GM12878 (cell line): ENCODE results near the gene MS4A7. TPM values are rescaled to one million over a fixed set of nuclear protein-coding genes. Genes with fewer than 3 reads are reported as not detected.

ENCODE experiments used
- ATAC-seq: fragments of 200-7000 bp; cut with Tn5 transposase; 3 replicates; pipeline ENCODE4 v1.9.1; 2020; ENCODE audit warnings: mild to moderate bottlenecking, moderate library complexity
- BruUV-seq: library from RNA; stranded (reverse); fragments of 400-500 nt; replicated peaks from 2 replicates; lab custom pipeline; 2021; lab: Mats Ljungman, UMichigan
- CTCF ChIA-PET: fragments of 300-600 bp; sonication (Branson Sonifier 250); formaldehyde crosslinking; extraction: SDS; loops from one replicate; lab custom pipeline; 2021; ENCODE audit warnings: inconsistent platforms; lab: Yijun Ruan, JAX
- POLR2A ChIA-PET: fragments of 350-600 bp; formaldehyde crosslinking; extraction: SDS; loops from one replicate; lab custom pipeline; 2021; ENCODE audit warnings: inconsistent platforms; lab: Charles Lee
- RAD21 ChIA-PET: fragments of 300-600 bp; sonication (Branson Sonifier 250); formaldehyde crosslinking; loops from one replicate; lab custom pipeline; 2023; ENCODE audit warnings: antibody characterized with exemption; ENCODE audit not compliant: unreplicated experiment; lab: Charles Lee
- SMC1A ChIA-PET: fragments of 300-600 bp; sonication (Branson Sonifier 250); formaldehyde crosslinking; loops from one replicate; lab custom pipeline; 2023; ENCODE audit not compliant: unreplicated experiment, uncharacterized antibody; lab: Charles Lee
- DNase-seq: peaks from one replicate; pipeline ENCODE4 v3.0.0-alpha.2; 2011; ENCODE audit warnings: low read depth, low spot score
- FAIRE-seq: peaks from 3 replicates; lab custom pipeline; 2011; peaks lifted over from hg19 to GRCh38; lab: Jason Lieb, UNC
- H2AFZ ChIP-seq: 2 replicates; pipeline ENCODE4 v1.6.0; 2011; ENCODE audit warnings: low read depth, low read length, control low read depth; ENCODE audit not compliant: control insufficient read depth
- H3K27ac ChIP-seq: 2 replicates; pipeline ENCODE4 v1.5.1; 2011; ENCODE audit warnings: control low read depth; ENCODE audit not compliant: control insufficient read depth, insufficient read depth
- H3K27me3 ChIP-seq, 2 experiments: replicated peaks in 1 of 2; 2 replicates each; pipeline versions ENCODE4 v1.6.0 to v1.6.1; 2011; ENCODE audit warnings: low read length in 1 of 2; ENCODE audit not compliant: control insufficient read depth in 2 of 2, insufficient read depth in 2 of 2
- H3K36me3 ChIP-seq, 2 experiments: 2 replicates each; pipeline ENCODE4 v1.5.1; 2011; ENCODE audit warnings: low read length in 1 of 2; ENCODE audit not compliant: control insufficient read depth in 2 of 2, insufficient read depth in 2 of 2
- H3K4me1 ChIP-seq: 2 replicates; pipeline ENCODE4 v1.6.1; 2011; ENCODE audit warnings: mild to moderate bottlenecking, low read length, moderate library complexity, mixed read lengths; ENCODE audit not compliant: control insufficient read depth, insufficient read depth
- H3K4me2 ChIP-seq: 2 replicates; pipeline ENCODE4 v1.6.0; 2011; ENCODE audit warnings: control low read depth; ENCODE audit not compliant: control insufficient read depth, insufficient read depth
- H3K4me3 ChIP-seq: fragments of 200-600 bp; sonication (generic); 2 replicates; pipeline ENCODE4 v1.5.1; 2016
- H3K79me2 ChIP-seq: 2 replicates; pipeline ENCODE4 v1.6.0; 2011; ENCODE audit warnings: low read length; ENCODE audit not compliant: control insufficient read depth, insufficient read depth
- H3K9ac ChIP-seq: 2 replicates; pipeline ENCODE4 v1.8.0; 2011; ENCODE audit warnings: low read length, control low read depth, mixed read lengths; ENCODE audit not compliant: control insufficient read depth, insufficient read depth
- H3K9me3 ChIP-seq: replicated peaks from 3 replicates; pipeline ENCODE4 v1.5.1; 2011; ENCODE audit warnings: mild to moderate bottlenecking, low read length; ENCODE audit not compliant: control insufficient read depth, insufficient read depth
- H4K20me1 ChIP-seq: 2 replicates; pipeline ENCODE4 v1.6.0; 2011; ENCODE audit not compliant: control insufficient read depth, insufficient read depth
- ATF7 ChIP-seq: fragments of 450-650 bp; IDR thresholded peaks from 2 replicates; pipeline ENCODE4 v1.6.1; 2016; ENCODE audit warnings: low read depth, mild to moderate bottlenecking
- ETV6 ChIP-seq, 2 experiments: fragments of 450-650 bp in 1 of 2; IDR thresholded peaks in 1 of 2; conservative IDR thresholded peaks in 1 of 2; 2 replicates each; pipeline ENCODE4 v1.6.1; 2014; ENCODE audit warnings: antibody characterized with exemption in 1 of 2, borderline replicate concordance in 1 of 2, low read depth in 1 of 2, mild to moderate bottlenecking in 1 of 2, moderate library complexity in 1 of 2
- KAT2A ChIP-seq: conservative IDR thresholded peaks from 2 replicates; pipeline ENCODE4 v1.6.1; 2011; ENCODE audit warnings: low read depth, low read length; ENCODE audit not compliant: control insufficient read depth
- MYC ChIP-seq: IDR thresholded peaks from 2 replicates; pipeline ENCODE4 v1.6.1; 2011; ENCODE audit warnings: mild to moderate bottlenecking, low read length, moderate library complexity, inconsistent platforms; ENCODE audit not compliant: insufficient read depth, insufficient replicate concordance, insufficient read length, severe bottlenecking
- NBN ChIP-seq: fragments of 450-650 bp; IDR thresholded peaks from 2 replicates; pipeline ENCODE4 v1.6.1; 2016
- PAX8 ChIP-seq: fragments of 450-650 bp; IDR thresholded peaks from 2 replicates; pipeline ENCODE4 v1.6.1; 2017; ENCODE audit warnings: mild to moderate bottlenecking, moderate library complexity
- ZNF217 ChIP-seq: fragments of 450-650 bp; IDR thresholded peaks from 2 replicates; pipeline ENCODE4 v1.6.1; 2017; ENCODE audit warnings: antibody characterized with exemption, mild to moderate bottlenecking
- ZNF274 ChIP-seq: IDR thresholded peaks from one replicate; pipeline ENCODE4 v1.8.0; 2011; ENCODE audit not compliant: insufficient read length, insufficient read depth
- ZNF384 ChIP-seq: IDR thresholded peaks from 2 replicates; pipeline ENCODE4 v1.6.1; 2012; ENCODE audit warnings: low read depth, mild to moderate bottlenecking, low read length, improper control_type of control experiment, borderline replicate concordance
- ZSCAN29 ChIP-seq: fragments of 450-650 bp; IDR thresholded peaks from 2 replicates; pipeline ENCODE4 v1.6.1; 2017; ENCODE audit warnings: mild to moderate bottlenecking, moderate library complexity
- WGBS: methylation state at CpG from one replicate; pipeline ENCODE4 v1.1.6; 2016; ENCODE audit warnings: low lambda C conversion rate; ENCODE audit not compliant: insufficient replicate concordance, insufficient coverage; ENCODE audit errors: missing lambda C conversion rate; 5-methylcytosine and 5-hydroxymethylcytosine counted together
- in situ Hi-C: fragments of 300-500 bp; cut with MboI; formaldehyde crosslinking; loops from 9 replicates; pipeline ENCODE4 v1.14.3; 2018; ENCODE audit warnings: mixed read lengths
- intact Hi-C: fragments of 100-400 bp; cut with micrococcal nuclease; formaldehyde crosslinking; loops from one replicate; pipeline ENCODE4 v1.14.2; 2022; ENCODE audit not compliant: unreplicated experiment
- polyA plus RNA-seq, 11 experiments: library from polyadenylated mRNA; depleted of rRNA in 4 of 11; unstranded in 6 of 11; stranded (reverse) in 5 of 11; fragments of >200 nt; fragmentation: Nextera tagmentation in 4 of 11; fragmentation: Illumina TruSeq in 1 of 11; extraction: Ambion mirVana in 4 of 11; extraction: Trizol in 1 of 11; gene quantifications; 1 replicate in 1 of 11; 2 replicates in 10 of 11; pipeline versions ENCODE4 v1.2.1 to v1.2.3, GENCODE V29; 2011 to 2016; ENCODE audit warnings: inconsistent platforms in 2 of 11, missing spikeins in 2 of 11, low read depth in 1 of 11
- total RNA-seq, 4 experiments: library from RNA; depleted of rRNA in 3 of 4; stranded (reverse); fragments of >200 nt in 3 of 4; fragmentation: Illumina TruSeq in 1 of 4; extraction: Trizol in 1 of 4; gene quantifications; 2 replicates each; pipeline versions ENCODE4 v1.2.1 to v1.2.3, GENCODE V29; 2013 to 2021
- TF ChIP-seq, protein P1 (sequence below): fragments of 150-350 bp; IDR thresholded peaks from 2 replicates; pipeline ENCODE4 v1.6.1; 2014; ENCODE audit warnings: mild to moderate bottlenecking, low read depth, low read length
- TF ChIP-seq, protein P2 (sequence below): fragments of 450-650 bp; IDR thresholded peaks from 2 replicates; pipeline ENCODE4 v1.6.1; 2018; ENCODE audit warnings: borderline replicate concordance, mild to moderate bottlenecking; ENCODE audit not compliant: partially characterized antibody
- TF ChIP-seq, protein P3 (sequence below): fragments of 450-650 bp; formaldehyde crosslinking; IDR thresholded peaks from 2 replicates; pipeline ENCODE4 v1.4.0; 2020; ENCODE audit warnings: mild to moderate bottlenecking, moderate library complexity

The MS4A7 gene
- total and polyA plus RNA-seq, 10 of the 15 experiments (the other 5 are each of a cell fraction or from before 2014, with no cell fraction given), result 1.7 to 17.0 (median 3.7) TPM

DNA sequence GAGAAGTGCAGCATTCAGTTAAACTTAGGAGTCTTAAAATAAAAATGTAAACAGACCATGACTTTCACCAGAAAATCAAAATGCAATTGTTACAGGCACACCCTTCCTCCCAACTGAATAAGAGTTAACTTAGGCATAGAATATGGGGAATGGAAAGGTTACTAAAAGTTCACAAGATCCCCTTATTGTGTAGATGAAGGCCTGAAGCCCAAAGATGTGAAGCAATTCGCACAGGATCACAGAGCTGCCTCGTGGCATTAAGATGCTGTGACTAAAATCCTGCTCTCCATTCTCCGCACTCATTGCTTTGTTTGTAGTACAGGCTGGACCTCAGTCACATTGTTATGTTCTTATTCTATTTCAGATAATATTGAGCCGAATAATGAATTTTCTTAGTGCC, 55.1 kb downstream of the MS4A7 start:
- BruUV-seq, result no TSS peak
- no peak overlapping the region for H3K4me3 ChIP-seq
- no peaks in the 10 kb centered on the region for H3K27me3 ChIP-seq
- TF ChIP-seq ETV6 (conservative IDR thresholded peaks at IDR 0.05 in 1 of 2, IDR thresholded peaks at IDR 0.05 in 1 of 2; ENCODE audit: borderline replicate concordance in 1 of 2, low read depth in 1 of 2), result no peak
- TF ChIP-seq ZNF274, result no peak
- TF ChIP-seq ZNF217, result no peak
- TF ChIP-seq ZSCAN29, result no peak
- TF ChIP-seq, protein P1, sequence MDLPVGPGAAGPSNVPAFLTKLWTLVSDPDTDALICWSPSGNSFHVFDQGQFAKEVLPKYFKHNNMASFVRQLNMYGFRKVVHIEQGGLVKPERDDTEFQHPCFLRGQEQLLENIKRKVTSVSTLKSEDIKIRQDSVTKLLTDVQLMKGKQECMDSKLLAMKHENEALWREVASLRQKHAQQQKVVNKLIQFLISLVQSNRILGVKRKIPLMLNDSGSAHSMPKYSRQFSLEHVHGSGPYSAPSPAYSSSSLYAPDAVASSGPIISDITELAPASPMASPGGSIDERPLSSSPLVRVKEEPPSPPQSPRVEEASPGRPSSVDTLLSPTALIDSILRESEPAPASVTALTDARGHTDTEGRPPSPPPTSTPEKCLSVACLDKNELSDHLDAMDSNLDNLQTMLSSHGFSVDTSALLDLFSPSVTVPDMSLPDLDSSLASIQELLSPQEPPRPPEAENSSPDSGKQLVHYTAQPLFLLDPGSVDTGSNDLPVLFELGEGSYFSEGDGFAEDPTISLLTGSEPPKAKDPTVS, result no peak
- TF ChIP-seq MYC, result no peak
- TF ChIP-seq ATF7, result no peak
- no peak for TF ChIP-seq KAT2A
- TF ChIP-seq ZNF384, result no peak
- no peak for TF ChIP-seq PAX8
- TF ChIP-seq, protein P2, sequence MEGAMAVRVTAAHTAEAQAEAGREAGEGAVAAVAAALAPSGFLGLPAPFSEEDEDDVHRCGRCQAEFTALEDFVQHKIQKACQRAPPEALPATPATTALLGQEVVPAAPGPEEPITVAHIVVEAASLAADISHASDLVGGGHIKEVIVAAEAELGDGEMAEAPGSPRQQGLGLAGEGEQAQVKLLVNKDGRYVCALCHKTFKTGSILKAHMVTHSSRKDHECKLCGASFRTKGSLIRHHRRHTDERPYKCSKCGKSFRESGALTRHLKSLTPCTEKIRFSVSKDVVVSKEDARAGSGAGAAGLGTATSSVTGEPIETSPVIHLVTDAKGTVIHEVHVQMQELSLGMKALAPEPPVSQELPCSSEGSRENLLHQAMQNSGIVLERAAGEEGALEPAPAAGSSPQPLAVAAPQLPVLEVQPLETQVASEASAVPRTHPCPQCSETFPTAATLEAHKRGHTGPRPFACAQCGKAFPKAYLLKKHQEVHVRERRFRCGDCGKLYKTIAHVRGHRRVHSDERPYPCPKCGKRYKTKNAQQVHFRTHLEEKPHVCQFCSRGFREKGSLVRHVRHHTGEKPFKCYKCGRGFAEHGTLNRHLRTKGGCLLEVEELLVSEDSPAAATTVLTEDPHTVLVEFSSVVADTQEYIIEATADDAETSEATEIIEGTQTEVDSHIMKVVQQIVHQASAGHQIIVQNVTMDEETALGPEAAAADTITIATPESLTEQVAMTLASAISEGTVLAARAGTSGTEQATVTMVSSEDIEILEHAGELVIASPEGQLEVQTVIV, result no peak
- no peak for TF ChIP-seq NBN
- TF ChIP-seq, protein P3, sequence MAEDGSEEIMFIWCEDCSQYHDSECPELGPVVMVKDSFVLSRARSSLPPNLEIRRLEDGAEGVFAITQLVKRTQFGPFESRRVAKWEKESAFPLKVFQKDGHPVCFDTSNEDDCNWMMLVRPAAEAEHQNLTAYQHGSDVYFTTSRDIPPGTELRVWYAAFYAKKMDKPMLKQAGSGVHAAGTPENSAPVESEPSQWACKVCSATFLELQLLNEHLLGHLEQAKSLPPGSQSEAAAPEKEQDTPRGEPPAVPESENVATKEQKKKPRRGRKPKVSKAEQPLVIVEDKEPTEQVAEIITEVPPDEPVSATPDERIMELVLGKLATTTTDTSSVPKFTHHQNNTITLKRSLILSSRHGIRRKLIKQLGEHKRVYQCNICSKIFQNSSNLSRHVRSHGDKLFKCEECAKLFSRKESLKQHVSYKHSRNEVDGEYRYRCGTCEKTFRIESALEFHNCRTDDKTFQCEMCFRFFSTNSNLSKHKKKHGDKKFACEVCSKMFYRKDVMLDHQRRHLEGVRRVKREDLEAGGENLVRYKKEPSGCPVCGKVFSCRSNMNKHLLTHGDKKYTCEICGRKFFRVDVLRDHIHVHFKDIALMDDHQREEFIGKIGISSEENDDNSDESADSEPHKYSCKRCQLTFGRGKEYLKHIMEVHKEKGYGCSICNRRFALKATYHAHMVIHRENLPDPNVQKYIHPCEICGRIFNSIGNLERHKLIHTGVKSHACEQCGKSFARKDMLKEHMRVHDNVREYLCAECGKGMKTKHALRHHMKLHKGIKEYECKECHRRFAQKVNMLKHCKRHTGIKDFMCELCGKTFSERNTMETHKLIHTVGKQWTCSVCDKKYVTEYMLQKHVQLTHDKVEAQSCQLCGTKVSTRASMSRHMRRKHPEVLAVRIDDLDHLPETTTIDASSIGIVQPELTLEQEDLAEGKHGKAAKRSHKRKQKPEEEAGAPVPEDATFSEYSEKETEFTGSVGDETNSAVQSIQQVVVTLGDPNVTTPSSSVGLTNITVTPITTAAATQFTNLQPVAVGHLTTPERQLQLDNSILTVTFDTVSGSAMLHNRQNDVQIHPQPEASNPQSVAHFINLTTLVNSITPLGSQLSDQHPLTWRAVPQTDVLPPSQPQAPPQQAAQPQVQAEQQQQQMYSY (CRISPR knock-in tag), result no peak
- H3K9me3 ChIP-seq, result no peaks in the 10 kb centered on the region
- H3K36me3 ChIP-seq, result no peaks in the 10 kb centered on the region
- ChIA-PET POLR2A (no interaction called here), SMC1A (interaction anchor here (1.0 to 1.9 kb wide), 3 partner anchors 12 to 66 kb away, joined by 3 to 4 read pairs (median 4); no protein-coding TSS in a partner anchor), RAD21 (no interaction called here), CTCF (no interaction called here)
- ATAC-seq (no peak), DNase-seq (no peak), FAIRE-seq (no peak)
- H2AFZ ChIP-seq, result no peak overlapping the region
- in situ Hi-C loops (no loop called here), intact Hi-C loops (no loop called here)
- 81% methylated on average over 4 of the region's 4 CpGs for WGBS
- no peak overlapping the region for H3K9ac ChIP-seq
- no peak overlapping the region for H3K27ac ChIP-seq
- H3K4me1 ChIP-seq, result no peaks in the 10 kb centered on the region
- H4K20me1 ChIP-seq, result no peaks in the 10 kb centered on the region
- H3K4me2 ChIP-seq, result no peak overlapping the region
- H3K79me2 ChIP-seq, result no peaks in the 10 kb centered on the region
